H1 (cell line): ENCODE results near the gene RILPL2. TPM values are rescaled to one million over a fixed set of nuclear protein-coding genes. Genes with fewer than 3 reads are reported as not detected.
"Not testable (repeated sequence)": the region's sequence is repeated elsewhere in the genome, so short reads cannot be mapped to it uniquely, and the experiment has no call there.

Experiments
- CTCF ChIA-PET: fragments of 300-600 bp; sonication (Branson Sonifier 250); formaldehyde crosslinking; loops from one replicate; lab custom pipeline; 2021; ENCODE audit not compliant: partially characterized antibody; lab: Charles Lee
- POLR2A ChIA-PET: fragments of 300-600 bp; sonication (Branson Sonifier 250); formaldehyde crosslinking; loops from one replicate; lab custom pipeline; 2021; ENCODE audit warnings: inconsistent platforms; ENCODE audit not compliant: partially characterized antibody; lab: Charles Lee
- DNase-seq, 2 experiments: peaks; one replicate each; pipeline versions ENCODE4 v3.0.0 to v3.0.0-alpha.2; 2010 to 2022; ENCODE audit warnings: low spot score in 2 of 2, low read depth in 1 of 2, mixed read lengths in 1 of 2
- FAIRE-seq: peaks from 2 replicates; lab custom pipeline; 2011; peaks lifted over from hg19 to GRCh38; lab: Jason Lieb, UNC
- H2AFZ ChIP-seq: 2 replicates; pipeline ENCODE4 v1.8.1; 2012; ENCODE audit warnings: low read length, inconsistent platforms
- H2AK5ac ChIP-seq: 2 replicates; pipeline ENCODE4 v1.6.1; 2013; ENCODE audit warnings: low read depth, low read length
- H2BK120ac ChIP-seq: replicated peaks from 2 replicates; pipeline ENCODE3; 2013; ENCODE audit warnings: low read depth, low read length, inconsistent platforms
- H2BK12ac ChIP-seq: 2 replicates; pipeline ENCODE4 v1.6.1; 2013; ENCODE audit warnings: low read depth, low read length
- H2BK15ac ChIP-seq: 2 replicates; pipeline ENCODE4 v1.6.1; 2013; ENCODE audit warnings: low read length
- H2BK20ac ChIP-seq: 2 replicates; pipeline ENCODE4 v1.6.1; 2013; ENCODE audit warnings: low read length
- H2BK5ac ChIP-seq: 2 replicates; pipeline ENCODE4 v1.6.1; 2013; ENCODE audit warnings: low read depth, low read length
- H3K14ac ChIP-seq: 2 replicates; pipeline ENCODE4 v1.6.1; 2013; ENCODE audit warnings: inconsistent platforms; ENCODE audit not compliant: insufficient read length
- H3K18ac ChIP-seq: 2 replicates; pipeline ENCODE4 v1.6.1; 2013; ENCODE audit warnings: low read length; ENCODE audit errors: extremely low read depth
- H3K23ac ChIP-seq: 2 replicates; pipeline ENCODE4 v1.6.1; 2013; ENCODE audit warnings: inconsistent platforms; ENCODE audit not compliant: insufficient read length
- H3K23me2 ChIP-seq: 2 replicates; pipeline ENCODE4 v1.6.1; 2013; ENCODE audit warnings: low read depth, low read length
- H3K27ac ChIP-seq: 2 replicates; pipeline ENCODE4 v1.6.1; 2011; ENCODE audit warnings: low read depth, low read length, inconsistent platforms
- H3K27me3 ChIP-seq, 4 experiments: replicated peaks in 1 of 4; 1 replicate in 1 of 4; 2 replicates in 3 of 4; pipeline versions ENCODE4 v1.6.1 to v1.8.1; 2011 to 2013; ENCODE audit warnings: low read length in 3 of 4, mild to moderate bottlenecking in 3 of 4, inconsistent platforms in 2 of 4, mixed read lengths in 2 of 4, moderate library complexity in 1 of 4; ENCODE audit not compliant: control insufficient read depth in 3 of 4, insufficient read depth in 3 of 4; ENCODE audit errors: extremely low read depth in 1 of 4
- H3K36me3 ChIP-seq, 4 experiments: 2 replicates each; pipeline versions ENCODE4 v1.6.1 to v1.8.1; 2011 to 2013; ENCODE audit warnings: mild to moderate bottlenecking in 4 of 4, low read length in 3 of 4, moderate library complexity in 2 of 4, control low read depth in 1 of 4, inconsistent platforms in 1 of 4; ENCODE audit not compliant: insufficient read depth in 4 of 4, control insufficient read depth in 2 of 4
- H3K4ac ChIP-seq: replicated peaks from 2 replicates; pipeline ENCODE3; 2013; ENCODE audit warnings: low read length, low read depth, mixed read lengths, inconsistent platforms; ENCODE audit not compliant: insufficient read length
- H3K4me1 ChIP-seq, 4 experiments: replicated peaks in 1 of 4; 1 replicate in 1 of 4; 2 replicates in 3 of 4; pipeline versions ENCODE4 v1.6.1 to v1.8.1; 2011 to 2013; ENCODE audit warnings: low read length in 3 of 4, inconsistent platforms in 2 of 4, mixed read lengths in 1 of 4; ENCODE audit not compliant: insufficient read depth in 4 of 4, control insufficient read depth in 3 of 4
- H3K4me2 ChIP-seq, 2 experiments: 2 replicates each; pipeline versions ENCODE4 v1.6.1 to v1.8.1; 2011 to 2013; ENCODE audit warnings: low read depth in 2 of 2, low read length in 2 of 2, control low read depth in 1 of 2, inconsistent platforms in 1 of 2, mild to moderate bottlenecking in 1 of 2; ENCODE audit not compliant: insufficient read depth in 1 of 2
- H3K4me3 ChIP-seq, 4 experiments: fragments of 200-600, 300-600 bp in 1 of 4; sonication (generic), shearing (Covaris generic), sonication (Bioruptor Twin) in 1 of 4; 2 replicates each; pipeline versions ENCODE4 v1.5.1 to v1.8.1; 2011 to 2016; ENCODE audit warnings: low read length in 4 of 4, low read depth in 3 of 4, control low read depth in 2 of 4, inconsistent platforms in 2 of 4, mild to moderate bottlenecking in 2 of 4, mixed read lengths in 1 of 4, moderate library complexity in 1 of 4; ENCODE audit not compliant: insufficient read depth in 2 of 4; ENCODE audit errors: extremely low read depth in 1 of 4
- H3K56ac ChIP-seq: replicated peaks from 2 replicates; pipeline ENCODE3; 2013; ENCODE audit warnings: low read depth, mild to moderate bottlenecking, mixed read lengths, low read length, inconsistent platforms; ENCODE audit not compliant: insufficient read length
- H3K79me1 ChIP-seq: 2 replicates; pipeline ENCODE4 v1.6.1; 2013; ENCODE audit warnings: low read depth, low read length, control low read depth
- H3K79me2 ChIP-seq, 2 experiments: 2 replicates each; pipeline versions ENCODE4 v1.6.1 to v1.8.1; 2012 to 2013; ENCODE audit warnings: low read length in 2 of 2, mild to moderate bottlenecking in 2 of 2, inconsistent platforms in 1 of 2; ENCODE audit not compliant: insufficient read depth in 2 of 2, control insufficient read depth in 1 of 2
- H3K9ac ChIP-seq, 4 experiments: replicated peaks in 1 of 4; 1 replicate in 1 of 4; 2 replicates in 3 of 4; pipeline versions ENCODE4 v1.6.1 to v1.8.1; 2011 to 2013; ENCODE audit warnings: low read depth in 3 of 4, low read length in 3 of 4, control low read depth in 2 of 4, mild to moderate bottlenecking in 2 of 4, moderate library complexity in 2 of 4, inconsistent platforms in 1 of 4; ENCODE audit errors: extremely low read depth in 1 of 4
- H3K9me3 ChIP-seq, 2 experiments: 2 replicates each; pipeline versions ENCODE4 v1.6.1 to v1.8.1; 2012 to 2013; ENCODE audit warnings: mild to moderate bottlenecking in 2 of 2, moderate library complexity in 2 of 2, control low read depth in 1 of 2, inconsistent platforms in 1 of 2, low read depth in 1 of 2, low read length in 1 of 2, mixed read lengths in 1 of 2; ENCODE audit not compliant: insufficient read depth in 2 of 2
- H4K20me1 ChIP-seq, 2 experiments: replicated peaks in 1 of 2; 2 replicates each; pipeline versions ENCODE3 to v1.8.1; 2011 to 2013; ENCODE audit warnings: inconsistent platforms in 2 of 2, low read length in 2 of 2, mild to moderate bottlenecking in 1 of 2; ENCODE audit not compliant: insufficient read depth in 2 of 2, control insufficient read depth in 1 of 2
- H4K5ac ChIP-seq: 2 replicates; pipeline ENCODE4 v1.6.1; 2013; ENCODE audit warnings: low read length, low read depth, mixed read lengths, inconsistent platforms; ENCODE audit not compliant: insufficient read length
- H4K8ac ChIP-seq: 2 replicates; pipeline ENCODE4 v1.8.0; 2013; ENCODE audit warnings: mild to moderate bottlenecking, moderate library complexity, low read length, inconsistent platforms; ENCODE audit not compliant: insufficient read depth; ENCODE audit errors: extremely low read depth
- H4K91ac ChIP-seq: replicated peaks from 2 replicates; pipeline ENCODE3; 2013; ENCODE audit warnings: low read length, mixed read lengths, inconsistent platforms; ENCODE audit not compliant: insufficient read length
- WGBS, 2 experiments: shearing (Covaris generic) in 1 of 2; methylation state at CpG; one replicate each; pipeline versions ENCODE4 v1.1.6 to v1.1.7; 2013 to 2015; ENCODE audit warnings: low lambda C conversion rate in 2 of 2, mixed read lengths in 2 of 2, inconsistent platforms in 1 of 2, low coverage in 1 of 2, missing lambda C conversion rate in 1 of 2; ENCODE audit not compliant: insufficient replicate concordance in 2 of 2, insufficient coverage in 1 of 2, insufficient read length in 1 of 2; ENCODE audit errors: extremely low coverage in 1 of 2, missing lambda C conversion rate in 1 of 2; 5-methylcytosine and 5-hydroxymethylcytosine counted together
- polyA plus RNA-seq, 7 experiments: library from polyadenylated mRNA; depleted of rRNA in 3 of 7; stranded (reverse) in 5 of 7; unstranded in 2 of 7; fragments of >200 nt in 5 of 7; fragments of 200-250 nt in 2 of 7; gene quantifications; 1 replicate in 5 of 7; 2 replicates in 1 of 7; 4 replicates in 1 of 7; pipeline versions ENCODE4 v1.2.1 to v1.2.3, GENCODE V29; 2011 to 2013; ENCODE audit warnings: missing spikeins in 2 of 7, mixed read lengths in 2 of 7
- total RNA-seq: library from RNA; stranded (reverse); fragmentation: NEBNext Ultra II Directional; extraction: Animal tissue kit (Norgen Biotek cat#: 25700); gene quantifications from 2 replicates; pipeline ENCODE4 v1.2.1, GENCODE V29; 2021

Gene RILPL2
- total and polyA plus RNA-seq, 2 of the 8 experiments (the other 6 are each of a cell fraction or from before 2014, with no cell fraction given), result 0.77 to 1.4 TPM

DNA sequence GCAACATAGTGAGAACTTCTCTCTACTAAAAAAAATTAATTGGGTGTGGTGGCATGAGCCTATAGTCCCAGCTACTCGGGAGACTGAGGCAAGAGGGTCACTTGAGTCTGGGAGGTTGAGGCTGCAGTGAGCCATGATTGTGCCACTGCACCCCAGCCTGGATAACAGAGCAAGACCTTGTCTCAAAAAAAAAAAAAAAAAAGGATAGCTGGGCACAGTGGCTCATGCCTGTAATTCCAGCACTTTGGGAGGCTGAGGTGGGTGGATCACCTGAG lies 15.7 kb upstream of the RILPL2 start:
- H3K36me3 ChIP-seq, H2AFZ ChIP-seq, H3K27me3 ChIP-seq, H3K79me2 ChIP-seq, H2BK120ac ChIP-seq, H3K27ac ChIP-seq, H2BK5ac ChIP-seq, H3K4me1 ChIP-seq, FAIRE-seq, H3K9ac ChIP-seq, H3K4me3 ChIP-seq, H3K9me3 ChIP-seq, H3K4ac ChIP-seq, H2BK15ac ChIP-seq, H2BK20ac ChIP-seq, H3K14ac ChIP-seq, DNase-seq, H4K20me1 ChIP-seq, H3K56ac ChIP-seq, H3K23me2 ChIP-seq, H4K5ac ChIP-seq, H3K4me2 ChIP-seq, H3K23ac ChIP-seq, H2AK5ac ChIP-seq, POLR2A ChIA-PET, H2BK12ac ChIP-seq, H3K18ac ChIP-seq, H4K8ac ChIP-seq, H3K79me1 ChIP-seq, H4K91ac ChIP-seq: not testable (repeated sequence)
- 75% methylated on average over 1 of the region's 1 CpG; no CpG with 5 or more reads in 1 of the 2 experiments for WGBS, 2 experiments
- CTCF ChIA-PET, result interaction anchor here (0.6 to 1.1 kb wide), 2 partner anchors 13 to 15 kb away, joined by 3 to 4 read pairs; no protein-coding TSS in a partner anchor
